Measurements from ENCODE around the gene PLGRKT.
"Not testable (repeated sequence)": the region's sequence is repeated elsewhere in the genome, so short reads cannot be mapped to it uniquely, and the experiment has no call there.

The PLGRKT gene

GRCh38 chr9:5480919-5481318, 43.2 kb upstream of the PLGRKT start:
- DNase-seq (ENCODE audit: low read depth) = no peak
- TF ChIP-seq, protein P1, sequence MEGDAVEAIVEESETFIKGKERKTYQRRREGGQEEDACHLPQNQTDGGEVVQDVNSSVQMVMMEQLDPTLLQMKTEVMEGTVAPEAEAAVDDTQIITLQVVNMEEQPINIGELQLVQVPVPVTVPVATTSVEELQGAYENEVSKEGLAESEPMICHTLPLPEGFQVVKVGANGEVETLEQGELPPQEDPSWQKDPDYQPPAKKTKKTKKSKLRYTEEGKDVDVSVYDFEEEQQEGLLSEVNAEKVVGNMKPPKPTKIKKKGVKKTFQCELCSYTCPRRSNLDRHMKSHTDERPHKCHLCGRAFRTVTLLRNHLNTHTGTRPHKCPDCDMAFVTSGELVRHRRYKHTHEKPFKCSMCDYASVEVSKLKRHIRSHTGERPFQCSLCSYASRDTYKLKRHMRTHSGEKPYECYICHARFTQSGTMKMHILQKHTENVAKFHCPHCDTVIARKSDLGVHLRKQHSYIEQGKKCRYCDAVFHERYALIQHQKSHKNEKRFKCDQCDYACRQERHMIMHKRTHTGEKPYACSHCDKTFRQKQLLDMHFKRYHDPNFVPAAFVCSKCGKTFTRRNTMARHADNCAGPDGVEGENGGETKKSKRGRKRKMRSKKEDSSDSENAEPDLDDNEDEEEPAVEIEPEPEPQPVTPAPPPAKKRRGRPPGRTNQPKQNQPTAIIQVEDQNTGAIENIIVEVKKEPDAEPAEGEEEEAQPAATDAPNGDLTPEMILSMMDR (conservative IDR thresholded peaks at IDR 0.05; ENCODE audit: low read depth, low read length) = no peak
- H3K4me3 ChIP-seq (ENCODE audit: low read length) = no peak overlapping the region

DNA sequence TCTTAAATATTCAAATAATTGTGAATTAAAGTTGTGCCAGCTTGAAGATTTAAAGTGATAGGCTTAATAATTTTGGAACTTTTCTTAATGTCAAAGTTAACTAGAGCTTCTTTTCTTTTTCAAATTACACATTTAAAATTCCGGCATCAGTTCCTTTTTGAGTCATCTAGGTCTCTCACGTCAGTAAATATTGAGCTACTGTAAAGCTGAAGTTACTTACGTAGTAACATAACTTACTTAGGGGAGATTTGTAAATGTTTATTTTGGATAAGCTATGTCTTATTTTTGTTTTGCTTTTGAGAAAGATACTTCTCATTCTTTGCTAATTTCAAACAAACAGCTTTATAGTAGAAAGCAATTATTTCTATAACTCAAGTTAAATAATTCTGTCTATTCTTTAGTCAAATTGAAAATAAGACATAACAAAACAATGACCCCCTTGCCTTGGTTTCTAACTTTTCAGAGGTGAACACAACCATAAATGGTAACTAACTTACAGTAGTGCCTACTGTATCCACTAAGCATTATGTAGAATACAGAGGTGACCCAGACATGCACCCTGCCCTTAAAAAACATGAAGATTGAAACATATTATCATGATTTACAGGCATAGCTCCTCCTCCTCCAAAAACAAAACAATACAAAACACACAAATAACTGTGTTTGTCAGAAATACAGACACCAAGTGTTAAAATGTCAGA, 42.4 kb upstream of the PLGRKT start:
- no peak for DNase-seq (ENCODE audit: low read depth)
- TF ChIP-seq, protein P1 (conservative IDR thresholded peaks at IDR 0.05; ENCODE audit: low read depth, low read length) = no peak
- H3K4me3 ChIP-seq (ENCODE audit: low read length) = no peak overlapping the region

DNA sequence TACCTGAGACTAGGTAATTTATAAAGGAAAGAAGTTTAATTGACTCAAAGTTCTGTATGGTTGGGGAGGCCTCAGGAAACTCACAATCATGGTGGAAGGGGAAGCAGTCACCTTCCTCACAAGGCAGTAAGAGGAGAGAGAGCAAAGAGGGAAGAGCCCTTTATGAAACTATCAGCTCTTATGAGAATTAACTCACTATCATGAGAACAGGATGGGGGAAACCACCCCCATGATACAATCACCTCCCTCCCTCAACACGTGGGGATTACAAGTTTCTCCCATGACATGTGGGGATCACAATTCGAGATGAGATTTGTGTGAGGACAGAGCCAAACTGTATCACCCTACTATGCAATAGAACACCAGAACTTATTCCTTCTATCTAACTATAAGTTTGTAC, 40.5 kb upstream of the PLGRKT start:
- no peak overlapping the region for H3K4me3 ChIP-seq (ENCODE audit: low read length)
- TF ChIP-seq, protein P1 (conservative IDR thresholded peaks at IDR 0.05; ENCODE audit: low read depth, low read length) = no peak
- no peak for DNase-seq (ENCODE audit: low read depth)

- not testable (repeated sequence) for H3K4me3 ChIP-seq (ENCODE audit: low read length); DNase-seq (ENCODE audit: low read depth)
Observed at GRCh38 chr9:5475611-5476010, 37.9 kb upstream of the PLGRKT start.

- TF ChIP-seq, protein P1 (conservative IDR thresholded peaks at IDR 0.05; ENCODE audit: low read depth, low read length) = no peak
- no peak overlapping the region for H3K4me3 ChIP-seq (ENCODE audit: low read length)
- DNase-seq (ENCODE audit: low read depth) = no peak
Observed at GRCh38 chr9:5470816-5471215, 33.1 kb upstream of the PLGRKT start.

GRCh38 chr9:5470122-5470521, 32.4 kb upstream of the PLGRKT start:
- no peak for DNase-seq (ENCODE audit: low read depth)
- TF ChIP-seq, protein P1 (conservative IDR thresholded peaks at IDR 0.05; ENCODE audit: low read depth, low read length) = no peak
- H3K4me3 ChIP-seq (ENCODE audit: low read length) = no peak overlapping the region

- no peak overlapping the region for H3K4me3 ChIP-seq (ENCODE audit: low read length)
- TF ChIP-seq, protein P1 (conservative IDR thresholded peaks at IDR 0.05; ENCODE audit: low read depth, low read length) = no peak
- no peak for DNase-seq (ENCODE audit: low read depth)
Observed at GRCh38 chr9:5468850-5469249, 31.1 kb upstream of the PLGRKT start.

Measured in retinal pigment epithelial cell (primary cell).